Epithelial cell of proximal tubule (primary cell): ENCODE results near the gene PLD4. TPM values are rescaled to one million over a fixed set of nuclear protein-coding genes. Genes with fewer than 3 reads are reported as not detected.

Source experiments
- DNase-seq: peaks from one replicate; pipeline ENCODE4 v3.0.0-alpha.2; 2011; ENCODE audit warnings: low read depth
- H3K4me3 ChIP-seq: 2 replicates; pipeline ENCODE4 v1.5.1; 2011; ENCODE audit warnings: low read depth, mild to moderate bottlenecking, low read length
- CTCF ChIP-seq: conservative IDR thresholded peaks from 2 replicates; pipeline ENCODE4 v1.5.1; 2012; ENCODE audit warnings: low read depth, mild to moderate bottlenecking, low read length
- total RNA-seq: library from RNA; depleted of rRNA; stranded (reverse); fragments of >200 nt; gene quantifications from 2 replicates; pipeline ENCODE4 v1.2.3, GENCODE V29; 2015

PLD4 gene
- total RNA-seq, 1 donor from 2014 or later = not detected

DNA sequence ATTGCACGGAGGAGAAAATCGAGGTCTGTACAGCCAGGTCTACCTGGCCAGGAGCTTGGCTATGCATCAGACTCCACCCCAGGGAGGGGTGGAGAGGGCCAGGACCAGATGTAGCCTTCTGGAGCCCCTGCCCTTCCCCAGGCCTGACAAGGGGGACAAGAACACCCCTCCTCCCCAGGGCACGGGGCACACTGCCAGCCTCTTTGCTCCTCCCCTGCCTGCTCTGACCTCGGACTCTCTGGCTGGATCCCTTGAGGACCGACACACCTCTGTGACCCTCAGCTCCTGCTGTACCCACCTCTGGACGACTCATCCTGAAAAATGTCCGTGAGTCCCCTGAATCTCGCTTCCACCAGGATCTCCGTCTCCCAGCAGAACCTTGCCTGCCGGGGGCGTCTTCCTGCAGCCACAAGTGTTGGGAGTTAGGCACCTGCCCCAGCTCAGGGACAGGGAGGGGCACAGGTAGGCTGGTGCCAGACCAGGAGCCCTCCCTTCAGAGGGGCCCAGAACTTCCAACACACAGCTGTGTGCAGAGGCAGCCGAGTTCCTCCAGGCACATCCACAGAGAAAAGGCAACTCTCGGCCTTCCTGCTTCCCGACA is 31.7 kb downstream of the PLD4 start:
- no peak for TF ChIP-seq CTCF
- no peak for DNase-seq
- H3K4me3 ChIP-seq = no peak overlapping the region

GRCh38 chr14:104957146-104958113 is 32.8 kb downstream of the PLD4 start:
- H3K4me3 ChIP-seq = no peak overlapping the region
- no peak for DNase-seq
- TF ChIP-seq CTCF = no peak

- no peak for TF ChIP-seq CTCF
- no peak for DNase-seq
- H3K4me3 ChIP-seq = no peak overlapping the region
Observed at GRCh38 chr14:104964546-104964945, 39.9 kb downstream of the PLD4 start.

GRCh38 chr14:104965561-104966231 is 41.0 kb downstream of the PLD4 start:
- DNase-seq = no peak
- H3K4me3 ChIP-seq = no peak overlapping the region
- no peak for TF ChIP-seq CTCF

DNA sequence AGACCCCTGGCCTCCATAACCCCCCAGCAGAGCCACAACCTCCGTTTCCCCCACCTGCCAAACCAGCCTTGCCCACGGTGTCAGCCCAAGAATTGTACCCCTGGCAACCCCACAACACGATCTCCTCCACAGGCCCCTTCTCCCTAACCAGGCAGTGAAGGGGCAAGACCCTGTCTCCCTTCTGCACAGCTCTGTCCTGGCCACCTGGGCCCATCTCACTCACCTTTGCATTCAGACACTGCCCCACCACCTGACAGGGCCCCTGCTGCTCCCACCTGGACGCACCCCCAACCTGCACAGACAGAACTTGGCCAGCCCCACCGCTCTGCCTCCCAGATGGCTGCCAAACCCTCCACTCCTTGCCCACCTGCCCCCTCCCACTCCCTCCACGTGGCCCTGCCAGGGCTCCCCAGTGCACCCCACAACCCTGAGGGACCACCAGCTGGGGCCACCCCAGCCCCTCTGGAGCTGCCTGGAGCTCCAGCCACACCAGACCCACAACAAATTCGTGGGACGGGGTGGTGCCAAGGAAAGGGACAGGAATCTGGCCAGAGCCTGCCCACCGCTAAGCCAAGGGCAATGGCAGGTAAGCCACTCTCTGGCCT is 41.7 kb downstream of the PLD4 start:
- no peak for TF ChIP-seq CTCF
- no peak overlapping the region for H3K4me3 ChIP-seq
- DNase-seq = no peak

- DNase-seq = no peak
- TF ChIP-seq CTCF = no peak
- H3K4me3 ChIP-seq = no peak overlapping the region
Observed at GRCh38 chr14:104966981-104967385, 42.3 kb downstream of the PLD4 start.
